GM18951 (cell line): ENCODE results near the gene SLC4A1.

Source experiments
- POLR2A ChIP-seq: IDR thresholded peaks from 4 replicates; pipeline ENCODE4 v1.6.1; 2011; ENCODE audit warnings: mild to moderate bottlenecking; ENCODE audit not compliant: insufficient read length, insufficient read depth; ENCODE audit errors: extremely low read depth
- in situ Hi-C: fragments of 300-500 bp; cut with MboI; formaldehyde crosslinking; loops from one replicate; pipeline ENCODE4 v1.12.0; 2022; ENCODE audit warnings: low sequenced_read_pairs, mixed read lengths, inconsistent platforms; ENCODE audit not compliant: unreplicated experiment

SLC4A1 gene

DNA sequence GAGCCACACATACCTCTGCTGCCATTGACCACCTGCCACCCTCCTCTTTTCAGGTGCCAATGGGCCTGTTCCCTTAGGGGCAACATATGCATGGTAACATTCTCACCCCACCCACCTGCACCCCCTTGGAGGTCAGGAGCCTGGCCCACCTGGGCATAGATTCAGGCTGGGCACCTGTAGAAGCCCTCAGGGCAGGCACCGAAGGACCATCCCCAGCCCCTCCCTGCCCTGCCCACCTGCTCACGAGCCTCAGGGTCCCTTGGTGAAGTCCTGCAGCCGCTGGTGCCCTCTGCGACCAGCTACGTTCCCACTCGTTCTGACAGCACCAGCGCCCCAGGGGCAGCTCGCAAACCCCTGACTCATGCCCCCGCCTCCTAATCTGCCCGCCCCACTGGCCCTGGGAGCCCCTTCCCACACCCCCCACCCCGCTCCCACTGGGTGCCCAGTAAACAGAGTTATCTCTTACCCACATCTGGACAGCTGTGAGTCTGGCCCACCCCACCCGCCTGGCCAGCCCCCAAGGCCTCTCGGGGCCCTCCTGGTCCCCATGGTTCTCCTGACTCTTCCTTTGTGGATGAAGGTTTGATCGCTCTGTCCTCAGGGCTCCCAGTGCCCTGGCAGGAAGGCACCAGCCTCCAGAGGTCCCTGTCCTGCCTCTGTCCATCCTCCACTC lies at the start of gene SLC4A1:
Gene SLC4A1 (minus strand): TSS at position 318 of the 673 bp plus-strand sequence. CDS start 5,269 bp downstream, outside the sequence.
- TF ChIP-seq POLR2A = no peak
- in situ Hi-C loops = no loop called here

DNA sequence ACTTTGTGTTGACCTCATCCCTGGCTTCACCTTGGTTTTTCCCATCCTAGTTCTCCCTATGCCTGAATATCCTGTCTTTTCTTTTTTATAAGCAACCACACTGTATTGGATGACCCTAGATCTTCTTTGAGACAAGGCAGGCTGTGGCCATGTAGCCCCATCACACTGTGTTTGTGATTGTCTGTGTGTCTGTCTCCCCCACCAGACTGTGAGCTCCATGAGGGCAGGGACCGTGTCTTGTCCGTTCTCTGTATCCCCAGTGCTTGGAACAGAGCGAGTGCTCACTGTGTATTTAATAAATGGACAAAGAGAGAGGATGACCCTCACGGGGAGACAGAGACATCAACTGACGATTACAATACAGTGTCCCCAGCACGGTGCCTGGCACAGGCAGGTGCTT lies 49.6 kb upstream of the SLC4A1 start:
- TF ChIP-seq POLR2A = no peak
- in situ Hi-C loops = no loop called here

DNA sequence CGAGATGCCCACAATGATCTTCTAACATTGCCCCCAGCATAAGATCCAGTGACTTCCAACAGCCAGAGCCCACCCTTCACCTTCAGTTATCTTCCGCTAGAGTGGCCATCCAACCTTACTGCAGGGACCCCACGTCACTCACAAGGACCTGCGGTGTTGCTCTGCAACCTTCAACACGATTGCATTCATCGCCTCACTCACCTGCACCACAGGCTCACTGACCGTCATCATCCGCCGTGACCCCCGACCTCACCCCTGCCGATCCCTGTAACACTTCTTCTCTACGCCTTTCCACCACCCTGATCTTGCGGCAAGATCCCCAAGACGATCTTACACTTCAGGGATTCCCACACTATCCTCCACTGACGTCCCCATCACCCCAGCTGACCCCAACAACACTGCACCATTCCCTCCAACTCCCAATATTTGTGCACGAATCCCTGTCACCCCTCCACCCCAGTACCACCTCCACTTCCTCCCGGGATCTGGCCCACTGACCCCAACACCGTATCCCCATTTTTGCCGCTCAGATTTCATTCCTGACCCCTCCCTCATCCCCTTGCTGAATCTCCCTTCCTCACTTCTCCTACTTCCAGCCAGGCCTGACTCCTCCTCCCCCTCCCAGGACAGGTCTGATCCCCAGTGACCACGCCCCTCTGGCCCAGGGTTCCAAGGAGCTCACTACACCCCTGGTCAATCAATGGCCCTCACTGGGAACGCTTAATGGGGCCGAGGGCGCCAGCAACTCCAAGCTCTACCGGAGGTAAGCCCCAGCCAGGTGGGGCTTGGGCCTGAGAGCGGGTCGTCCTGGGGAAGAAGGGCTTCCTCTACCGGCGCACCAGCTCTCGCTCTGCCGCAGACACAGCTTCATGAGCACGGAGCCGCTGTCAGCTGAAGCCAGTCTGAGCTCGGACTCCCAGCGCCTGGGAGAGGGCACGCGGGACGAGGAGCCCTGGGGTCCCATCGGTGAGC lies 48.1 kb upstream of the SLC4A1 start:
- TF ChIP-seq POLR2A = no peak
- in situ Hi-C loops = no loop called here

DNA sequence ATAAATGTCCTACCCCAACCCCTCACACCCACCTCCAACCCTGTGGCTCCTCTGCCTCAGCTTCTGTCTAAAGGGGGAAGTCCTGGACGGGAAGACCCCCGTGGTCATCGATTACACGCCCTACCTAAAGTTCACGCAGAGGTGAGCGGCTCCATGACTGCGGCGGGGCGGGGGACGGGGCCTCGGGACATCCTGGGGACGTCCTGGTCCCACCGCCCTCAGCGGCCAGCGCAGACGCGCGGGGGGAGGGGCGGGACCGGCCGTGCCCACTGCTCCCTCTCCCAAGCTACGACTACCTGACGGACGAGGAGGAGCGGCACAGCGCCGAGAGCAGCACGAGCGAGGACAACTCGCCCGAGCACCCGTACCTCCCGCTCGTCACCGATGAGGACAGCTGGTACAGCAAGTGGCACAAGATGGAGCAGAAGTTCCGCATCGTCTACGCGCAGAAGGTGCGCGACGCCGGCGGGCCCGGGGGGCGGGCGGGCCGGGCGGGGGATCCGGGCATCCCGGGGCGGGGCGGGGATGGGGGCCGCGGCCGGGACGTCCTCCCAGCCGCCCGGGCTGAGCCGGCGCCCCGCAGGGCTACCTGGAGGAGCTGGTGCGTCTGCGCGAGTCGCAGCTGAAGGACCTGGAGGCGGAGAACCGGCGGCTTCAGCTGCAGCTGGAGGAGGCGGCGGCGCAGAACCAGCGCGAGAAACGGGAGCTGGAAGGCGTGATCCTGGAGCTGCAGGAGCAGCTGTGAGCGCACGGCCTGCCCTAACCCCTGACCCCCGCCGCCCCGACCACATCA lies 47.1 kb upstream of the SLC4A1 start:
- in situ Hi-C loops = no loop called here

DNA sequence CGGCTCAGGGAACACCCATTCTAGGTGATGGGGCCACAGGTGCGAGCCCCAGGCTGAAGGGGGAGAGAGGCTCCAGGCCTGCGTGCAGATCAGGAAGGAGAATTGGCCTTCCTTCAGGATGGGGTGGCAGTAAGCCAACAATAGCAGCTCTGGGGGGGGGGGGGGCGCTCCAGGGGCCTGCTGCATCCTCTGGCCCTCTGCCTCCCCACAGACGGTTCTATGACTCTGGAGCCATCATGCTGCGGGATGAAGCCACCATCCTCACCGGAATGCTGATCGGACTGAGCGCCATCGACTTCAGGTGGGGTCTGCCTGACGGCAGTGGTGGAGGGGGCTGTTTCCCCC lies 46.6 kb upstream of the SLC4A1 start:
- TF ChIP-seq POLR2A = no peak

More for the DNA sequence above, 47.1 kb upstream of the SLC4A1 start:
- TF ChIP-seq POLR2A = no peak

DNA sequence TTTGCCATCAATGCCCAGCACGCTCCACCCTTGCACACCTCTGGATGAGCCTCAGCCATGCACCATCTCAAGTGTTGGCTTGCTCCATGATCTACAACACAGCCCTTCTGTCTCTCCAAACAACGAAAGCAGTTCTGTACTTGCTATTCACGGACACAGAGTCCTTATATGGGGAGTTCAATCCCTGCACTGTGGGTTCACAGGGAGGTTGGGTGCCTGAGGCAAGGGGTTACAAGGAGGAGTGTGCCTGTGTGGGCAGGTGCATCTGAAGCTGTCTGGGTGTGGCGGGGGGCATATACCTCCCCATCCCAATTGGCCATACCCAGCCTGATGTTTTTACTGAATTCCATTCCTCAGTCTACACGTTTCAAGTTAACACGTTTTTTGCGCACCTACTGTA lies 46.1 kb upstream of the SLC4A1 start:
- in situ Hi-C loops = no loop called here
- no peak for TF ChIP-seq POLR2A

More for the DNA sequence above, 46.6 kb upstream of the SLC4A1 start:
- in situ Hi-C loops = no loop called here

DNA sequence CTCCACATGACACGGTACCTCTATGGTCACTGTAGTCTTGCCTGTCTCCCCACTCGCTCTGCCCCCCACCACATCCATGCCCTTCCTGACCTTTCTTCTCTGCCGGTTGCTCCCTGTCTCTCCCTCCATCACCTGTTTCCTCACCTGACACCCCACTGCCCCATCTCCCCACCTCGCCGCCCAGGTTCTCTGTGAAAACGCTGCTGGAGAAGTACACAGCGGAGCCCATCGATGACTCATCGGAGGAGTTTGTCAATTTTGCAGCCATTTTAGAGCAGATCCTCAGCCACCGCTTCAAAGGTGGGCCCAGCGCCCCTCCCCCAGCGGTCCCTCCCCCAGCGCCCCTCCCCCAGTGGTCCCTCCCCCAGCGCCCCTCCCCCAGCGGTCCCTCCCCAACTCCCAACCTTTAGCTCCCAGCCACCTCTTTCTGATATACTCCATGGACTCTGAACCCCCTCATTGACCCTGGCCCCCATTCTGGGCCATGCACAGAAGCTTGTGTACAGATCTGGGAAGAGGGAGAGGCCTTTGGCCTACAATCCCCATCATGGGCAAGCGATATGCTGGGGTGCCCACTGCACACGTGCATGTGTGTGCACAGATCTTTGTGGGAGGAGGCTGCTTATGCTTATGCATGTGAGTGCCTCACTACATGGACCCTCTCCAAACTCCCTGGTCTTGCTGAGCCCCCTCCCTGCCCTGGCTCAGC lies 44.6 kb upstream of the SLC4A1 start:
- no peak for TF ChIP-seq POLR2A
- in situ Hi-C loops = no loop called here

DNA sequence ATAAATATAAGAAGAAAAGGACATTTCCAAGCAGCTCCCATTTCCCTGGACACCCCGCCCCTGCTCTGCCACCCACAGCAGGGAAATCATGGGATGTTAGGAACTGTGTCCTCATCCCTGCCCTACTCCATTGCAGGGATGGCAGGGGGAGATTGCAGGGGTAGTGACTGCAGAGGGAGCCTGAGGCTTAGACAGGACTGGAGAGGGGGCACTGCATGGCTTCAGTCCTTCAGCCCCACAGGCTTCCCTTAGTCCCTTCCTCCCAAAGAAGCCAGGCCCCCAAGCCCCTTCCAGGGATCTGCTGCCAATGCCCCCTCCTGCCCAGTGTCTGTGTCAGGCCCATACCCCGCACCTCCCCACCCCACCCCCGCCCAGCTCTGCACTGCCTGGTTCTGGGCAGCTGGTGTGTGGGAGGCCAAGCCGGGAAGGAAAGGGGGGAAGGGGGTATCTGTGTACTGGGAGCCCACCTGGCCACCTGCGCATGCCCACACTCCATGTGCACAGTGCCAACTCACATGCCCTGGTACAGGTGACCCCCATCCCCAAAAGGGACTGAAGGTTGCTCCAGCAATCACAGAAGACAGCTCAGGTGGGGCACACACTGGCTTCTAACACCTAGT lies 43.7 kb upstream of the SLC4A1 start:
- in situ Hi-C loops = no loop called here
- no peak for TF ChIP-seq POLR2A

DNA sequence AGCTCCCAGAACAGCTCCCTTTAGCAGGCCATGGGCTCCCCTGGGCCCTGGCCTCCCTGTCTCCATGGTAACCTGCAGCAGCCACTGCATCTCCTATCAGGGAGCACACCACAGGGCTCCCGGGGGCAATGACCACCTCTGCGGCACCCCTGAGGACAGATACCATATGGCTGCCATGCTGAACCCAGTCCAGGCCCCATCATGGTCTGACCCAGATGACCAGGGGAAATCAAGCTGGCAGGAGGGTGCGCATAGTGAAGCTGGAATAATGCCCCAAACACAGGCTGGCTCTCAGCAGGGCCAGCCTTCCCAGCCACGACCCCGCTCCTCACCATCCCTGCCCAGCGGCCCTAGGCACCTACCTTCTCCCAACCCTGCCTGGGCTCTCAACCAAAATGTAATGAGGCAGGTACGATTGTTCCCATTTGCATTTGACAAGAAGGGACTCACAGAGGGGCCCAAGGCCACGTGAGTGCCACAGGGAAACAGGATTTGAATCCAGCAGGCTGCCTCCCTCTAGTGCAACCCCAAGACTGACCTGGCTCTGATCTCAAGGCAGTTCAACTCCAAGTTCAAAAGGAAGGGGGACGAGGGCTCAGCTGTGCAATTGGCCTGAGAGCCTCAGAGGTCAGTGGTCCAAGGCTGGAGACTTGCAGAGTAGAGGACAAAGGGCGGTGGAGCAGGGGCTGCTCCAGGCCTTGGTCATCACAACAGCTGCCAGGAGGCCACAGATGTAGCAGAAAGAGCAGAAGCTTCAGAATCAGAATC lies 42.9 kb upstream of the SLC4A1 start:
- in situ Hi-C loops = no loop called here
- TF ChIP-seq POLR2A = no peak

DNA sequence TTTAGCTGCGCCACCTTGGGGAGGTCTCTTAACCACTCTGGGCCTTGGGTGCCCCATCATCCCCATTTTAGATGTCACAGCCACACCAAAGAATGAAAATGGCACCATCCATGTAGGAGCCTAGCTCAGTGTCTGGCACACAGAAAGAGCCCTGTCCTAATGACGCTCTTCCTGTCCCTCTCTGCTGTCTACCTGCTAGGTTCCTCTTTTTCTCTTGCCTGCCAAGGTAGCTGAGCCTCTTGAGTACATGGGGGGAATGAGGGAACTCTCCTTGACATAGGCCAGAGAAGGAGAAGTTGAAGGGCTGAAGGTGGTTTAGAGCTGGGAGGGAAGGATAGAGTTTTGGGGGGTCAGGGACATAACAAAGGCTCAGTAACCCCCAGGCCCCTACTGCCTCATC lies 42.3 kb upstream of the SLC4A1 start:
- in situ Hi-C loops = no loop called here
- no peak for TF ChIP-seq POLR2A

DNA sequence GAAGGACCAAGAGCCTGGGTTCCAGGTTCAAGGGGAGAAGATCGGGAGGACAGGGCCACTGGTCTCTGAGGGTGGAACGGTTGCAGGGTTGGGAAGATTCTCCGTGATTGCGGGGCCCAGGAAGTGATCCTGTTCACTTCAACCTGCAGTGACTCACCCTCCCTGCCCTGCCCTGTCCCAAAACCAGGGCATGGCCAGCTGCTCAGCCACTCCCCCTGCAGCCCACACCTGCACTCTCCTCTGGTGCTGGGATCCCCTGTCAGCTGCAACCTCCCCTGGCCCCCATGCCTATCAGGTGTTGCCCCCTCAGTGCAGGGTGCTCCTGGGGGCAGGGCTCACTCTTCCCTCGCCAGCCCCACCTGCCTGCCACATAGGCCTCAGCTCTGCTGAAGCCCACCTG lies 41.5 kb upstream of the SLC4A1 start:
- no peak for TF ChIP-seq POLR2A
- in situ Hi-C loops = no loop called here
